Progenitor cell of endocrine pancreas (in vitro differentiated cells): ENCODE measurements around the gene LPCAT2. TPM values are rescaled to one million over a fixed set of nuclear protein-coding genes. Genes with fewer than 3 reads are reported as not detected.

ENCODE experiments used
- DNase-seq: peaks from one replicate; pipeline ENCODE4 v3.0.0; 2021; ENCODE audit warnings: low spot score; ENCODE audit not compliant: unreplicated experiment
- H3K27ac Mint-ChIP-seq: 2 replicates; pipeline ENCODE4 v1.8.0; 2021; ENCODE audit warnings: mild to moderate bottlenecking, moderate library complexity, mixed read lengths
- H3K27me3 Mint-ChIP-seq: 2 replicates; pipeline ENCODE4 v1.8.0; 2021; ENCODE audit warnings: mixed read lengths
- H3K36me3 Mint-ChIP-seq: 2 replicates; pipeline ENCODE4 v1.8.0; 2022; ENCODE audit warnings: mixed read lengths; ENCODE audit not compliant: insufficient read depth
- H3K4me1 Mint-ChIP-seq: 2 replicates; pipeline ENCODE4 v1.8.0; 2021; ENCODE audit warnings: low read depth, mixed read lengths
- H3K4me3 Mint-ChIP-seq: 2 replicates; pipeline ENCODE4 v1.8.0; 2021; ENCODE audit warnings: low read depth, mild to moderate bottlenecking, moderate library complexity, mixed read lengths
- H3K9me3 Mint-ChIP-seq: 2 replicates; pipeline ENCODE4 v1.8.0; 2021; ENCODE audit warnings: low read depth, mixed read lengths
- CTCF ChIP-seq: fragments of 200-600 bp; sonication (generic); IDR thresholded peaks from one replicate; pipeline ENCODE4 v1.5.0; 2021; ENCODE audit warnings: antibody characterized with exemption, mild to moderate bottlenecking; ENCODE audit not compliant: unreplicated experiment
- total RNA-seq: library from RNA; stranded (reverse); gene quantifications from 2 replicates; pipeline ENCODE4 v1.2.1, GENCODE V29; 2021

The LPCAT2 gene
- total RNA-seq, 1 donor from 2014 or later, result 3.2 TPM

DNA sequence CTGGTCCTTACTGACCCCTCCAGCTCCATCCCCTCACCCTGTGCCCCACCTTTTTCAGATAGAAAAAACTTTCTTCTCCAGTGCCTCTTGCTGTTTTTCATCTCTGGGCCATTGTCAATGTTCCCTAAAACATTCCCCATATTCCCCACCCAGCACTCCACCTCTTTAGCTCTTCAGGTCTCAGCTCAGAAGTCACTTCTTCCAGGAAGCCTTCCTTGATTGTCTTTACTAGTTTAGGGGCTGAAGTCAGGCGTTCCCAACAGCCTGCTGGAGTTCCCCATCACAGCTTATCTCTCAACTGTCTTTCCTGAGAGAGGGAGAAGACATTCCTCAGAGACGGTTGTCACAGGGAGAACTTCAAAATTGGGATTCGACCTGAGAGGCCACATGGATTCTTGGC, 31.1 kb upstream of the LPCAT2 start:
- Mint-ChIP-seq H3K4me3 (no peak overlapping the region), H3K27ac (no peak overlapping the region)

GRCh38 chr16:55478827-55479429, 29.9 kb upstream of the LPCAT2 start, which contains the start of gene MMP2:
TSS of gene MMP2 (plus strand) at chr16:55479198. CDS start at chr16:55479480, 282 bp downstream.
- no peak for TF ChIP-seq CTCF
- Mint-ChIP-seq H3K4me1 (peaks cover 7% of the 10 kb centered on the region), H3K27me3 (peaks cover 73% of the 10 kb centered on the region), H3K27ac (peak within 1 kb of the TSS; percentile 73), H3K9me3 (no peaks in the 10 kb centered on the region), H3K36me3 (no peaks in the 10 kb centered on the region), H3K4me3 (peak within 1 kb of the TSS; percentile 74)
- DNase-seq, result peak; percentile 25

More for the DNA sequence above, 31.1 kb upstream of the LPCAT2 start:
- no peaks in the 10 kb centered on the region for H3K9me3 Mint-ChIP-seq
- H3K4me1 Mint-ChIP-seq, result peaks cover 7% of the 10 kb centered on the region
- DNase-seq, result no peak
- no peaks in the 10 kb centered on the region for H3K36me3 Mint-ChIP-seq
- TF ChIP-seq CTCF, result no peak
- H3K27me3 Mint-ChIP-seq, result peaks cover 82% of the 10 kb centered on the region

DNA sequence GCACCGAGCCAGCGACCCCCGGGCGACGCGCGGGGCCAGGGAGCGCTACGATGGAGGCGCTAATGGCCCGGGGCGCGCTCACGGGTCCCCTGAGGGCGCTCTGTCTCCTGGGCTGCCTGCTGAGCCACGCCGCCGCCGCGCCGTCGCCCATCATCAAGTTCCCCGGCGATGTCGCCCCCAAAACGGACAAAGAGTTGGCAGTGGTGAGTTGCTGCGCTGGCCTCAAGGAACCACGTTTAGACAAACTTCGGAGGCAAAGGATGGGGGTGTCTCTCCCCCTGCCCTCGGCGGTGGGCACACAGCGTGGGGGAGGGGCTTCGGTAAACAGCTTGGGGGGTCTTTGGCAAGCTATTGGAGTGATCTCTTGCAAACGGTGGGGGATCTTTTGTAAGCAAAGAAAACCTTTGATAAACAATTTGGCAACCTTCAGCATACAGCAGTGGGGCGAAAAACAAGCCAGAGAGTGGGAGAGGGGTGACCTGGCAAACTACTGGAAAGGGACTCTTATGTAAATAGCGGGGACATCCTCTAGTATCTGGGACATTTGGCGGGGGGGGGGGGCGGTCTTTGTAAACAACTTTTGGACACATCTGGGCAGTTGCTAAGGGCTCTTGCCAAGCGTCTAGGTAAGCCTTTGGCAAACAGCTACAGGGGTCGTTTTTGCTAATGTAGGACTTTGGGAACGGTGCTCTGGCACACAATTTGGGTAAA, 29.3 kb upstream of the LPCAT2 start:
- no peak for DNase-seq
- TF ChIP-seq CTCF, result no peak
- no peaks in the 10 kb centered on the region for H3K36me3 Mint-ChIP-seq
- H3K27ac Mint-ChIP-seq, result peak overlapping the region; percentile 73
- peak overlapping the region; percentile 74 for H3K4me3 Mint-ChIP-seq
- H3K4me1 Mint-ChIP-seq, result peaks cover 7% of the 10 kb centered on the region
- H3K9me3 Mint-ChIP-seq, result no peaks in the 10 kb centered on the region
- H3K27me3 Mint-ChIP-seq, result peaks cover 67% of the 10 kb centered on the region

DNA sequence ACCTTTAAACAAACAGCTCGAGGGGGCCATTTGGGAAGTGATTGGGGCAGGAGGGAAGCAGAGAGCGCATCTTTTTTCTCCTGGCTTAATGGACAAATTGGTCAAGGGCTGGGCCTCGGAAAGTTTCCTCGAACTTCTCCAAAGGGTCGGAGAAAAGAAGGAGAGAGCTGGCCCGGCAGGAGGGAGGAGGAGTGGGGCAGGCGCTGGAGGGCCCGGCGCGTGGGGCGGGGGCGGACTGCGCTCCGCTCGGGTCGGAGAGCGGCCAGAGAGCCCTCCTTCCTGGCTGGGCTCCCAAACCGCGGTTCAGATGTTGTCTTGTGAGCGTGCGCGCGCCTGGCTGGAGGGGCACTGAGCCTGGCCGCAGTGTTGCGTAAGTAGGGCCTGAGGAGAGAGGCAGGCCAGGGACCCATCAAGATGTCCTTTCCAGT, 28.6 kb upstream of the LPCAT2 start:
- DNase-seq, result no peak
- no peak for TF ChIP-seq CTCF
- no peaks in the 10 kb centered on the region for H3K9me3 Mint-ChIP-seq
- no peaks in the 10 kb centered on the region for H3K36me3 Mint-ChIP-seq
- peak overlapping the region; percentile 74 for H3K4me3 Mint-ChIP-seq
- H3K4me1 Mint-ChIP-seq, result peaks cover 7% of the 10 kb centered on the region
- no peak overlapping the region for H3K27ac Mint-ChIP-seq
- H3K27me3 Mint-ChIP-seq, result peaks cover 64% of the 10 kb centered on the region

GRCh38 chr16:55481023-55481422, 27.8 kb upstream of the LPCAT2 start:
- no peak for TF ChIP-seq CTCF
- Mint-ChIP-seq H3K9me3 (no peaks in the 10 kb centered on the region), H3K27ac (no peak overlapping the region), H3K27me3 (peaks cover 56% of the 10 kb centered on the region), H3K36me3 (no peaks in the 10 kb centered on the region), H3K4me1 (peaks cover 7% of the 10 kb centered on the region), H3K4me3 (no peak overlapping the region)
- DNase-seq, result no peak
